Keratinocyte (primary cell): ENCODE measurements around the gene DMD. TPM values are rescaled to one million over a fixed set of nuclear protein-coding genes. Genes with fewer than 3 reads are reported as not detected.

ENCODE experiments used
- DNase-seq: peaks from one replicate; pipeline ENCODE4 v3.0.0-alpha.2; 2011; ENCODE audit warnings: low read depth, missing footprints, low spot score
- FAIRE-seq: peaks from 2 replicates; lab custom pipeline; 2011; peaks lifted over from hg19 to GRCh38; lab: Jason Lieb, UNC
- H2AFZ ChIP-seq: 2 replicates; pipeline ENCODE4 v1.6.0; 2012; ENCODE audit warnings: low read length, control low read depth, inconsistent platforms; ENCODE audit not compliant: control insufficient read depth
- H3K27ac ChIP-seq: 2 replicates; pipeline ENCODE4 v1.5.1; 2011; ENCODE audit warnings: low read length; ENCODE audit not compliant: control insufficient read depth, insufficient read depth
- H3K27me3 ChIP-seq: 3 replicates; pipeline ENCODE4 v1.6.0; 2011; ENCODE audit warnings: low read length; ENCODE audit not compliant: control insufficient read depth, insufficient read depth; ENCODE audit errors: extremely low read depth
- H3K36me3 ChIP-seq, 2 experiments: 2 replicates in 1 of 2; 3 replicates in 1 of 2; pipeline ENCODE4 v1.5.1; 2011; ENCODE audit warnings: low read length in 2 of 2, mild to moderate bottlenecking in 1 of 2; ENCODE audit not compliant: control insufficient read depth in 2 of 2, insufficient read depth in 2 of 2; ENCODE audit errors: extremely low read depth in 1 of 2
- H3K4me1 ChIP-seq: 3 replicates; pipeline ENCODE4 v1.5.1; 2011; ENCODE audit warnings: low read length; ENCODE audit not compliant: control insufficient read depth, insufficient read depth; ENCODE audit errors: extremely low read depth
- H3K4me2 ChIP-seq: 3 replicates; pipeline ENCODE4 v1.6.0; 2011; ENCODE audit warnings: low read depth, low read length; ENCODE audit not compliant: control insufficient read depth, insufficient read depth; ENCODE audit errors: extremely low read depth
- H3K4me3 ChIP-seq, 3 experiments: fragments of 200-600 bp in 1 of 3; sonication (generic) in 1 of 3; 2 replicates in 2 of 3; 3 replicates in 1 of 3; pipeline ENCODE4 v1.5.1; 2011 to 2016; ENCODE audit warnings: low read length in 3 of 3, mild to moderate bottlenecking in 3 of 3, control low read depth in 2 of 3, inconsistent platforms in 1 of 3, low read depth in 1 of 3, mixed read lengths in 1 of 3, mixed run types in 1 of 3, moderate library complexity in 1 of 3; ENCODE audit not compliant: control insufficient read depth in 2 of 3, insufficient read depth in 2 of 3; ENCODE audit errors: extremely low read depth in 1 of 3
- H3K79me2 ChIP-seq: 2 replicates; pipeline ENCODE4 v1.6.0; 2012; ENCODE audit warnings: low read length; ENCODE audit not compliant: control insufficient read depth, insufficient read depth
- H3K9ac ChIP-seq: 3 replicates; pipeline ENCODE4 v1.6.0; 2011; ENCODE audit warnings: low read length; ENCODE audit not compliant: control insufficient read depth, insufficient read depth; ENCODE audit errors: extremely low read depth
- H3K9me1 ChIP-seq: 3 replicates; pipeline ENCODE4 v1.6.0; 2011; ENCODE audit warnings: low read length; ENCODE audit not compliant: control insufficient read depth, insufficient read depth; ENCODE audit errors: extremely low read depth
- H3K9me3 ChIP-seq: 2 replicates; pipeline ENCODE4 v1.5.1; 2012; ENCODE audit warnings: low read depth, low read length; ENCODE audit not compliant: control insufficient read depth
- H4K20me1 ChIP-seq: 3 replicates; pipeline ENCODE4 v1.6.0; 2011; ENCODE audit warnings: low read length; ENCODE audit not compliant: control insufficient read depth, insufficient read depth; ENCODE audit errors: extremely low read depth
- CTCF ChIP-seq, 3 experiments: IDR thresholded peaks in 1 of 3; conservative IDR thresholded peaks in 1 of 3; optimal IDR thresholded peaks in 1 of 3; 2 replicates in 2 of 3; 3 replicates in 1 of 3; pipeline versions ENCODE3 to v1.5.1; 2011; ENCODE audit warnings: low read length in 3 of 3, mild to moderate bottlenecking in 3 of 3, moderate library complexity in 2 of 3, control low read depth in 1 of 3, inconsistent platforms in 1 of 3; ENCODE audit not compliant: insufficient read depth in 2 of 3; ENCODE audit errors: extremely low read depth in 1 of 3
- EZH2 ChIP-seq: IDR thresholded peaks from one replicate; pipeline ENCODE4 v1.6.1; 2012; ENCODE audit warnings: inconsistent platforms, mild to moderate bottlenecking, low read length, moderate library complexity
- dilution Hi-C: fragments of 300-500 bp; cut with MboI; formaldehyde crosslinking; loops from one replicate; pipeline ENCODE4 v1.7.0; 2020; ENCODE audit warnings: low sequenced_read_pairs; ENCODE audit not compliant: extremely low pct_ligation_motif_present
- polyA plus RNA-seq, 5 experiments: library from polyadenylated mRNA; depleted of rRNA in 3 of 5; stranded (reverse) in 3 of 5; stranded (forward) in 1 of 5; unstranded in 1 of 5; fragments of >200 nt; gene quantifications; 1 replicate in 1 of 5; 2 replicates in 3 of 5; 3 replicates in 1 of 5; pipeline versions ENCODE4 v1.2.1 to v1.2.3, GENCODE V29; 2011 to 2012; ENCODE audit warnings: missing spikeins in 2 of 5, low read depth in 1 of 5, low replicate concordance in 1 of 5

Gene DMD
- polyA plus RNA-seq, 1 donor (not counting 4 experiments of a cell fraction or from before 2014, with no cell fraction given) = 8.9 TPM

- Histone ChIP-seq H3K9me1 (no peaks in the 10 kb centered on the region), H3K9me3 (no peaks in the 10 kb centered on the region), H3K36me3 (no peaks in the 10 kb centered on the region), H2AFZ (no peak overlapping the region), H3K27me3 (no peaks in the 10 kb centered on the region), H3K27ac (no peak overlapping the region), H3K79me2 (no peaks in the 10 kb centered on the region), H3K4me2 (no peak overlapping the region), H4K20me1 (no peaks in the 10 kb centered on the region), H3K4me1 (no peaks in the 10 kb centered on the region), H3K4me3 (no peak overlapping the region), H3K9ac (no peak overlapping the region)
- TF ChIP-seq CTCF (optimal IDR thresholded peaks at IDR 0.05 in 1 of 3, IDR thresholded peaks at IDR 0.05 in 1 of 3, conservative IDR thresholded peaks at IDR 0.05 in 1 of 3; ENCODE audit: extremely low read depth in 1 of 3, insufficient read depth in 2 of 3, low read length in 3 of 3) (no peak), EZH2 (no peak)
- dilution Hi-C loops = no loop called here
- no peak for FAIRE-seq
- no peak for DNase-seq
Observed at GRCh38 chrX:32933548-32933947, 277.8 kb downstream of the DMD start.

GRCh38 chrX:32929040-32929439, 282.3 kb downstream of the DMD start:
- Histone ChIP-seq H3K4me1 (no peaks in the 10 kb centered on the region), H4K20me1 (no peaks in the 10 kb centered on the region), H3K4me2 (no peak overlapping the region), H3K4me3 (no peak overlapping the region), H3K9ac (no peak overlapping the region), H3K36me3 (no peaks in the 10 kb centered on the region), H3K27ac (no peak overlapping the region), H3K9me3 (no peaks in the 10 kb centered on the region), H3K79me2 (no peaks in the 10 kb centered on the region), H3K27me3 (no peaks in the 10 kb centered on the region), H3K9me1 (no peaks in the 10 kb centered on the region), H2AFZ (no peak overlapping the region)
- DNase-seq (no peak), FAIRE-seq (no peak)
- dilution Hi-C loops = no loop called here
- TF ChIP-seq CTCF (optimal IDR thresholded peaks at IDR 0.05 in 1 of 3, IDR thresholded peaks at IDR 0.05 in 1 of 3, conservative IDR thresholded peaks at IDR 0.05 in 1 of 3; ENCODE audit: extremely low read depth in 1 of 3, insufficient read depth in 2 of 3, low read length in 3 of 3) = no peak
- no peak for TF ChIP-seq EZH2
